OCI-LY3 (cell line): ENCODE measurements around the gene CELSR2.

Source experiments
- EZH2phosphoT487 ChIP-seq: fragments of 200-600 bp; shearing (Covaris generic); IDR thresholded peaks from 2 replicates; pipeline ENCODE4 v1.6.1; 2018; ENCODE audit warnings: antibody characterized with exemption, mixed run types, low read depth
- TF ChIP-seq, protein P1 (sequence below): fragments of 200-600, 300-600 bp; sonication (generic); IDR thresholded peaks from 2 replicates; pipeline ENCODE4 v1.5.1; 2014; ENCODE audit warnings: antibody characterized with exemption, low read length, low read depth

DNA sequence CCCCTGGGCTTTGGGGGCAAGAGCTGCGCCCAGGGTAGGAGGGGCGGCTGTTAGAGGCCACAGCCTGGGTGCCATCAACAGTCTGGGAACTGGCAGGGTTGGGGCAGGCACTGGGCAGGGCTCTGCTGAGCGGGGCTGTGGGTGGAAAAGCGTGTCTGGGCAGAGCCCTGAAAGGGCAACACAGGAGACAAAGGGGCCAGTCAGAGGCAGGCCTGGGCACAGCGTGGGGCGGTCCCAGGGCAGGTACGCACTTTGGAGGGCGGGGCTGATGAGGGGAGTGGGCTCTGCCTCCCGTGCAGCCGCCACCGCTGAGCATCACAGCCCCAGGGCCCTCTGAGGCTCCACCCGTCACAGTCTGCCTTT is 13.9 kb downstream of the CELSR2 start:
- TF ChIP-seq, protein P1, sequence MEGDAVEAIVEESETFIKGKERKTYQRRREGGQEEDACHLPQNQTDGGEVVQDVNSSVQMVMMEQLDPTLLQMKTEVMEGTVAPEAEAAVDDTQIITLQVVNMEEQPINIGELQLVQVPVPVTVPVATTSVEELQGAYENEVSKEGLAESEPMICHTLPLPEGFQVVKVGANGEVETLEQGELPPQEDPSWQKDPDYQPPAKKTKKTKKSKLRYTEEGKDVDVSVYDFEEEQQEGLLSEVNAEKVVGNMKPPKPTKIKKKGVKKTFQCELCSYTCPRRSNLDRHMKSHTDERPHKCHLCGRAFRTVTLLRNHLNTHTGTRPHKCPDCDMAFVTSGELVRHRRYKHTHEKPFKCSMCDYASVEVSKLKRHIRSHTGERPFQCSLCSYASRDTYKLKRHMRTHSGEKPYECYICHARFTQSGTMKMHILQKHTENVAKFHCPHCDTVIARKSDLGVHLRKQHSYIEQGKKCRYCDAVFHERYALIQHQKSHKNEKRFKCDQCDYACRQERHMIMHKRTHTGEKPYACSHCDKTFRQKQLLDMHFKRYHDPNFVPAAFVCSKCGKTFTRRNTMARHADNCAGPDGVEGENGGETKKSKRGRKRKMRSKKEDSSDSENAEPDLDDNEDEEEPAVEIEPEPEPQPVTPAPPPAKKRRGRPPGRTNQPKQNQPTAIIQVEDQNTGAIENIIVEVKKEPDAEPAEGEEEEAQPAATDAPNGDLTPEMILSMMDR: no peak
- no peak for TF ChIP-seq EZH2phosphoT487
